Keratinocyte (primary cell): ENCODE measurements around the gene PAIP2.

Experiments
- CTCF ChIP-seq, 3 experiments: IDR thresholded peaks in 1 of 3; conservative IDR thresholded peaks in 1 of 3; optimal IDR thresholded peaks in 1 of 3; 2 replicates in 2 of 3; 3 replicates in 1 of 3; pipeline versions ENCODE3 to v1.5.1; 2011; ENCODE audit warnings: low read length in 3 of 3, mild to moderate bottlenecking in 3 of 3, moderate library complexity in 2 of 3, control low read depth in 1 of 3, inconsistent platforms in 1 of 3; ENCODE audit not compliant: insufficient read depth in 2 of 3; ENCODE audit errors: extremely low read depth in 1 of 3
- EZH2 ChIP-seq: IDR thresholded peaks from one replicate; pipeline ENCODE4 v1.6.1; 2012; ENCODE audit warnings: inconsistent platforms, mild to moderate bottlenecking, low read length, moderate library complexity

GRCh38 chr5:139401546-139401945 lies 59.9 kb downstream of the PAIP2 start:
- TF ChIP-seq CTCF (optimal IDR thresholded peaks at IDR 0.05 in 1 of 3, IDR thresholded peaks at IDR 0.05 in 1 of 3, conservative IDR thresholded peaks at IDR 0.05 in 1 of 3; ENCODE audit: extremely low read depth in 1 of 3, insufficient read depth in 2 of 3, low read length in 3 of 3) (no peak), EZH2 (no peak)
